HCT116 (cell line): ENCODE results near the gene RUNX2. TPM values are rescaled to one million over a fixed set of nuclear protein-coding genes. Genes with fewer than 3 reads are reported as not detected.

Experiments
- ATAC-seq: fragments of 200-7000 bp; cut with Tn5 transposase; 2 replicates; pipeline ENCODE4 v1.9.1; 2020; ENCODE audit warnings: mild to moderate bottlenecking, moderate library complexity
- BruUV-seq: library from RNA; stranded (reverse); fragments of 400-500 nt; replicated peaks from 2 replicates; lab custom pipeline; 2021; lab: Mats Ljungman, UMichigan
- CTCF ChIA-PET: fragments of 300-600 bp; sonication (Branson Sonifier 250); formaldehyde crosslinking; loops from one replicate; lab custom pipeline; 2021; ENCODE audit warnings: antibody characterized with exemption; lab: Charles Lee
- POLR2A ChIA-PET: fragments of 300-600, 350-600 bp; sonication (Branson Sonifier 250); formaldehyde crosslinking; loops from one replicate; lab custom pipeline; 2021; ENCODE audit warnings: antibody characterized with exemption; lab: Charles Lee
- RAD21 ChIA-PET, 2 experiments: fragments of 300-600 bp; sonication (Branson Sonifier 250); formaldehyde crosslinking; loops; one replicate each; lab custom pipeline; 2023; ENCODE audit warnings: low total read pairs in 2 of 2; ENCODE audit not compliant: uncharacterized antibody in 2 of 2, unreplicated experiment in 2 of 2, low non-redundant PET in 1 of 2; lab: Charles Lee
- DNase-seq: peaks from one replicate; pipeline ENCODE4 v3.0.0-alpha.2; 2010; ENCODE audit warnings: low read depth, low spot score
- H2AFZ ChIP-seq: fragments of 200-600 bp; shearing (Covaris generic), sonication (generic); 2 replicates; pipeline ENCODE4 v1.6.1; 2017; ENCODE audit warnings: low read depth, mixed run types, mixed read lengths, antibody characterized with exemption, low read length; ENCODE audit not compliant: poor library complexity, severe bottlenecking
- H3K27ac ChIP-seq: 2 replicates; pipeline ENCODE4 v1.5.1; 2012; ENCODE audit warnings: low read depth, low read length
- H3K27me3 ChIP-seq: fragments of 200-600 bp; sonication (generic); 2 replicates; pipeline ENCODE4 v1.6.1; 2016; ENCODE audit warnings: mixed run types, low read length, mixed read lengths; ENCODE audit not compliant: insufficient read depth
- H3K36me3 ChIP-seq, 2 experiments: fragments of 200-500 bp in 1 of 2; fragments of 200-600 bp in 1 of 2; sonication (Bioruptor generic) in 1 of 2; sonication (generic) in 1 of 2; 2 replicates each; pipeline versions ENCODE4 v1.5.1 to v1.6.1; 2014 to 2016; ENCODE audit warnings: low read length in 2 of 2, inconsistent platforms in 1 of 2, mixed read lengths in 1 of 2, mixed run types in 1 of 2; ENCODE audit not compliant: insufficient read depth in 2 of 2, control insufficient read depth in 1 of 2
- H3K4me1 ChIP-seq, 2 experiments: fragments of 200-600 bp in 1 of 2; sonication (generic) in 1 of 2; 2 replicates each; pipeline versions ENCODE4 v1.5.1 to v1.6.1; 2012 to 2017; ENCODE audit warnings: low read length in 2 of 2, inconsistent platforms in 1 of 2, mild to moderate bottlenecking in 1 of 2, mixed read lengths in 1 of 2, mixed run types in 1 of 2, moderate library complexity in 1 of 2; ENCODE audit not compliant: insufficient read depth in 2 of 2, control insufficient read depth in 1 of 2
- H3K4me2 ChIP-seq: fragments of 200-600 bp; sonication (generic); 2 replicates; pipeline ENCODE4 v1.6.1; 2017; ENCODE audit warnings: mixed run types, low read length, mixed read lengths
- H3K4me3 ChIP-seq, 2 experiments: fragments of 200-600 bp in 1 of 2; sonication (generic) in 1 of 2; replicated peaks in 1 of 2; 2 replicates each; pipeline ENCODE4 v1.5.1; 2011 to 2016; ENCODE audit warnings: low read length in 2 of 2, control low read depth in 1 of 2, low read depth in 1 of 2, mild to moderate bottlenecking in 1 of 2, mixed read lengths in 1 of 2, mixed run types in 1 of 2
- H3K79me2 ChIP-seq: fragments of 200-600 bp; sonication (generic); 2 replicates; pipeline ENCODE4 v1.6.1; 2017; ENCODE audit warnings: mild to moderate bottlenecking, mixed run types, low read length, moderate library complexity, mixed read lengths; ENCODE audit not compliant: insufficient read depth
- H3K9ac ChIP-seq: fragments of 200-600 bp; sonication (generic); 2 replicates; pipeline ENCODE4 v1.6.1; 2016; ENCODE audit warnings: low read length, mixed read lengths
- H3K9me2 ChIP-seq: fragments of 200-600 bp; sonication (generic), shearing (Covaris generic); 2 replicates; pipeline ENCODE4 v1.6.1; 2017; ENCODE audit warnings: mixed run types, mild to moderate bottlenecking, moderate library complexity; ENCODE audit not compliant: insufficient read depth
- H3K9me3 ChIP-seq, 2 experiments: fragments of 200-500 bp in 1 of 2; fragments of 200-600 bp in 1 of 2; sonication (Bioruptor generic) in 1 of 2; sonication (generic) in 1 of 2; 2 replicates each; pipeline ENCODE4 v1.6.1; 2014 to 2017; ENCODE audit warnings: low read length in 2 of 2, mixed read lengths in 2 of 2, inconsistent platforms in 1 of 2, low read depth in 1 of 2, mild to moderate bottlenecking in 1 of 2, mixed run types in 1 of 2, moderate library complexity in 1 of 2; ENCODE audit not compliant: control insufficient read depth in 1 of 2, insufficient read depth in 1 of 2
- H4K20me1 ChIP-seq: fragments of 200-600 bp; sonication (generic), shearing (Covaris generic); 2 replicates; pipeline ENCODE4 v1.6.1; 2017; ENCODE audit warnings: mixed run types, mild to moderate bottlenecking, moderate library complexity; ENCODE audit not compliant: insufficient read depth
- CBX3 ChIP-seq: IDR thresholded peaks from 2 replicates; pipeline ENCODE4 v1.6.1; 2012; ENCODE audit warnings: low read depth
- CEBPB ChIP-seq: IDR thresholded peaks from 2 replicates; pipeline ENCODE4 v1.6.1; 2012; ENCODE audit warnings: low read depth
- CTCF ChIP-seq, 3 experiments: fragments of 200-600 bp in 1 of 3; sonication (generic) in 1 of 3; IDR thresholded peaks in 2 of 3; conservative IDR thresholded peaks in 1 of 3; 2 replicates each; pipeline ENCODE4 v1.5.1; 2012 to 2017; ENCODE audit warnings: low read depth in 2 of 3, low read length in 2 of 3, antibody characterized with exemption in 1 of 3, borderline replicate concordance in 1 of 3, control low read depth in 1 of 3, mild to moderate bottlenecking in 1 of 3, mixed read lengths in 1 of 3, mixed run types in 1 of 3, moderate library complexity in 1 of 3; ENCODE audit not compliant: insufficient read depth in 1 of 3
- EGR1 ChIP-seq: IDR thresholded peaks from 2 replicates; pipeline ENCODE4 v1.6.1; 2012; ENCODE audit warnings: low read depth
- EZH2 ChIP-seq: fragments of 200-600 bp; sonication (generic); IDR thresholded peaks from 2 replicates; pipeline ENCODE4 v1.6.1; 2017; ENCODE audit warnings: antibody characterized with exemption, mixed run types
- EZH2phosphoT487 ChIP-seq: fragments of 200-600 bp; IDR thresholded peaks from 2 replicates; pipeline ENCODE4 v1.6.1; 2018; ENCODE audit warnings: antibody characterized with exemption, borderline replicate concordance
- FOSL1 ChIP-seq: IDR thresholded peaks from 2 replicates; pipeline ENCODE4 v1.6.1; 2012; ENCODE audit warnings: low read depth
- JUND ChIP-seq: IDR thresholded peaks from 2 replicates; pipeline ENCODE4 v1.6.1; 2012
- POLR2AphosphoS5 ChIP-seq: IDR thresholded peaks from 2 replicates; pipeline ENCODE4 v1.6.1; 2011; ENCODE audit warnings: mild to moderate bottlenecking, low read depth, low read length, moderate library complexity
- RAD21 ChIP-seq: IDR thresholded peaks from 2 replicates; pipeline ENCODE4 v1.6.1; 2012; ENCODE audit warnings: low read depth, mild to moderate bottlenecking
- REST ChIP-seq: IDR thresholded peaks from 2 replicates; pipeline ENCODE4 v1.6.1; 2012; ENCODE audit warnings: low read depth
- SP1 ChIP-seq: IDR thresholded peaks from 2 replicates; pipeline ENCODE4 v1.6.1; 2012; ENCODE audit warnings: low read depth
- SRF ChIP-seq: IDR thresholded peaks from 2 replicates; pipeline ENCODE4 v1.6.1; 2012; ENCODE audit warnings: low read depth
- TCF7L2 ChIP-seq: IDR thresholded peaks from 2 replicates; pipeline ENCODE4 v1.7.0; 2011; ENCODE audit warnings: borderline replicate concordance, inconsistent platforms; ENCODE audit not compliant: insufficient read depth, insufficient read length; ENCODE audit errors: extremely low read depth
- YY1 ChIP-seq: IDR thresholded peaks from 2 replicates; pipeline ENCODE4 v1.6.1; 2011; ENCODE audit warnings: low read length, low read depth, moderate library complexity, mild to moderate bottlenecking; ENCODE audit not compliant: insufficient replicate concordance; ENCODE audit errors: extremely low read depth
- ZFX ChIP-seq: fragments of 450-650 bp; IDR thresholded peaks from 2 replicates; pipeline ENCODE4 v1.6.1; 2017
- ZNF274 ChIP-seq: fragments of 200-500 bp; sonication (Bioruptor generic); IDR thresholded peaks from 2 replicates; pipeline ENCODE4 v1.6.1; 2014; ENCODE audit warnings: mild to moderate bottlenecking, low read depth, low read length, inconsistent platforms
- intact Hi-C: fragments of 100-400 bp; cut with micrococcal nuclease; formaldehyde crosslinking; loops from 2 replicates; pipeline ENCODE4 v1.10.0; 2022
- total RNA-seq: library from RNA; stranded (reverse); gene quantifications from one replicate; pipeline ENCODE4 v1.2.1, GENCODE V29; 2021; ENCODE audit not compliant: unreplicated experiment
- TF ChIP-seq, protein P1 (sequence below): IDR thresholded peaks from 2 replicates; pipeline ENCODE4 v1.6.1; 2011; ENCODE audit warnings: mild to moderate bottlenecking, low read length, moderate library complexity; ENCODE audit not compliant: insufficient replicate concordance; ENCODE audit errors: extremely low read depth
- TF ChIP-seq, protein P2 (sequence below): IDR thresholded peaks from 2 replicates; pipeline ENCODE4 v1.6.1; 2012

Gene RUNX2
- total RNA-seq, 1 experiment from 2014 or later = 1.1 TPM

GRCh38 chr6:45625191-45625664, 297.1 kb downstream of the RUNX2 start:
- no peak overlapping the region for H2AFZ ChIP-seq
- ChIA-PET RAD21 (no interaction called here), CTCF (no interaction called here), POLR2A (no interaction called here)
- intact Hi-C loops = no loop called here
- no peak for TF ChIP-seq CTCF (IDR thresholded peaks at IDR 0.05 in 2 of 3, conservative IDR thresholded peaks at IDR 0.05 in 1 of 3; ENCODE audit: borderline replicate concordance in 1 of 3, insufficient read depth in 1 of 3, low read depth in 2 of 3, low read length in 2 of 3)
- no peak for TF ChIP-seq EGR1
- TF ChIP-seq, protein P1, sequence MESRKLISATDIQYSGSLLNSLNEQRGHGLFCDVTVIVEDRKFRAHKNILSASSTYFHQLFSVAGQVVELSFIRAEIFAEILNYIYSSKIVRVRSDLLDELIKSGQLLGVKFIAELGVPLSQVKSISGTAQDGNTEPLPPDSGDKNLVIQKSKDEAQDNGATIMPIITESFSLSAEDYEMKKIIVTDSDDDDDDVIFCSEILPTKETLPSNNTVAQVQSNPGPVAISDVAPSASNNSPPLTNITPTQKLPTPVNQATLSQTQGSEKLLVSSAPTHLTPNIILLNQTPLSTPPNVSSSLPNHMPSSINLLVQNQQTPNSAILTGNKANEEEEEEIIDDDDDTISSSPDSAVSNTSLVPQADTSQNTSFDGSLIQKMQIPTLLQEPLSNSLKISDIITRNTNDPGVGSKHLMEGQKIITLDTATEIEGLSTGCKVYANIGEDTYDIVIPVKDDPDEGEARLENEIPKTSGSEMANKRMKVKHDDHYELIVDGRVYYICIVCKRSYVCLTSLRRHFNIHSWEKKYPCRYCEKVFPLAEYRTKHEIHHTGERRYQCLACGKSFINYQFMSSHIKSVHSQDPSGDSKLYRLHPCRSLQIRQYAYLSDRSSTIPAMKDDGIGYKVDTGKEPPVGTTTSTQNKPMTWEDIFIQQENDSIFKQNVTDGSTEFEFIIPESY = no peak
- no peak for TF ChIP-seq SRF
- TF ChIP-seq CBX3 = no peak
- no peak for TF ChIP-seq POLR2AphosphoS5
- TF ChIP-seq YY1 = no peak
- no peak for TF ChIP-seq EZH2
- no peak for TF ChIP-seq REST
- no peak for TF ChIP-seq RAD21
- TF ChIP-seq ZFX = no peak
- no peak for TF ChIP-seq EZH2phosphoT487
- TF ChIP-seq SP1 = no peak
- no peak for TF ChIP-seq FOSL1
- no peak for TF ChIP-seq JUND
- no peak for TF ChIP-seq CEBPB
- TF ChIP-seq ZNF274 = no peak
- TF ChIP-seq, protein P2, sequence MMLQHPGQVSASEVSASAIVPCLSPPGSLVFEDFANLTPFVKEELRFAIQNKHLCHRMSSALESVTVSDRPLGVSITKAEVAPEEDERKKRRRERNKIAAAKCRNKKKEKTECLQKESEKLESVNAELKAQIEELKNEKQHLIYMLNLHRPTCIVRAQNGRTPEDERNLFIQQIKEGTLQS = no peak
- no peak for TF ChIP-seq TCF7L2
- H3K4me2 ChIP-seq = peak overlapping the region; percentile 4; the same call in 1 of the 2 replicates
- H3K36me3 ChIP-seq = no peaks in the 10 kb centered on the region
- no peak overlapping the region for H3K4me3 ChIP-seq
- BruUV-seq = no TSS peak
- H3K9ac ChIP-seq = no peak overlapping the region
- H3K79me2 ChIP-seq = no peaks in the 10 kb centered on the region
- peaks cover 0 to 15% of the 10 kb centered on the region in 2 experiments; a peak in 2 of 4 replicates for H3K4me1 ChIP-seq
- ATAC-seq (peak; percentile 30), DNase-seq (no peak)
- H4K20me1 ChIP-seq = no peaks in the 10 kb centered on the region
- H3K27ac ChIP-seq = no peak overlapping the region
- no peaks in the 10 kb centered on the region; the same call in 1 of the 2 replicates for H3K27me3 ChIP-seq
- H3K9me2 ChIP-seq = no peaks in the 10 kb centered on the region
- no peaks in the 10 kb centered on the region for H3K9me3 ChIP-seq
